ENCODE data around the gene ASB2.

Gene ASB2

GRCh38 chr14:93930296-93930988 is 45.9 kb downstream of the ASB2 start:
- Histone ChIP-seq H3K4me1 (ENCODE audit: control insufficient read depth in 1 of 2, insufficient read depth in 2 of 2, low read length in 2 of 2) (peaks cover 0 to 15% of the 10 kb centered on the region in 2 donors), H3K36me3 (ENCODE audit: control insufficient read depth in 1 of 2, insufficient read depth in 2 of 2, low read length in 2 of 2) (peaks cover 0 to 10% of the 10 kb centered on the region in 2 donors), H3K27ac (ENCODE audit: low read length) (no peak overlapping the region), H3K4me3 (ENCODE audit: low read depth in 1 of 2, low read length in 2 of 2) (no peak overlapping the region), H3K9me3 (ENCODE audit: control insufficient read depth in 1 of 2, low read length in 2 of 2) (no peaks in the 10 kb centered on the region), H3K27me3 (ENCODE audit: low read depth, low read length) (no peaks in the 10 kb centered on the region)

GRCh38 chr14:93929657-93930056 is 46.7 kb downstream of the ASB2 start:
- H3K9me3 ChIP-seq (ENCODE audit: control insufficient read depth in 1 of 2, low read length in 2 of 2): no peaks in the 10 kb centered on the region

GRCh38 chr14:93929048-93929535 is 47.3 kb downstream of the ASB2 start:
- Histone ChIP-seq H3K27ac (ENCODE audit: low read length) (no peak overlapping the region), H3K36me3 (ENCODE audit: control insufficient read depth in 1 of 2, insufficient read depth in 2 of 2, low read length in 2 of 2) (peaks cover 0 to 10% of the 10 kb centered on the region in 2 donors), H3K9me3 (ENCODE audit: control insufficient read depth in 1 of 2, low read length in 2 of 2) (no peaks in the 10 kb centered on the region), H3K4me1 (ENCODE audit: control insufficient read depth in 1 of 2, insufficient read depth in 2 of 2, low read length in 2 of 2) (peaks cover 0 to 1% of the 10 kb centered on the region in 2 donors), H3K4me3 (ENCODE audit: low read depth in 1 of 2, low read length in 2 of 2) (no peak overlapping the region), H3K27me3 (ENCODE audit: low read depth, low read length) (no peaks in the 10 kb centered on the region)

More at GRCh38 chr14:93929657-93930056, 46.7 kb downstream of the ASB2 start:
- Histone ChIP-seq H3K27me3 (ENCODE audit: low read depth, low read length) (no peaks in the 10 kb centered on the region), H3K4me3 (ENCODE audit: low read depth in 1 of 2, low read length in 2 of 2) (no peak overlapping the region), H3K4me1 (ENCODE audit: control insufficient read depth in 1 of 2, insufficient read depth in 2 of 2, low read length in 2 of 2) (peaks cover 0 to 7% of the 10 kb centered on the region in 2 donors), H3K27ac (ENCODE audit: low read length) (no peak overlapping the region), H3K36me3 (ENCODE audit: control insufficient read depth in 1 of 2, insufficient read depth in 2 of 2, low read length in 2 of 2) (peaks cover 0 to 10% of the 10 kb centered on the region in 2 donors)

- Histone ChIP-seq H3K27ac (ENCODE audit: low read length) (no peak overlapping the region), H3K36me3 (ENCODE audit: control insufficient read depth in 1 of 2, insufficient read depth in 2 of 2, low read length in 2 of 2) (peaks cover 0 to 8% of the 10 kb centered on the region in 2 donors), H3K9me3 (ENCODE audit: control insufficient read depth in 1 of 2, low read length in 2 of 2) (no peaks in the 10 kb centered on the region), H3K27me3 (ENCODE audit: low read depth, low read length) (no peaks in the 10 kb centered on the region), H3K4me1 (ENCODE audit: control insufficient read depth in 1 of 2, insufficient read depth in 2 of 2, low read length in 2 of 2) (no peaks in the 10 kb centered on the region), H3K4me3 (ENCODE audit: low read depth in 1 of 2, low read length in 2 of 2) (no peak overlapping the region)
These were observed 48.0 kb downstream of the ASB2 start for GRCh38 chr14:93928184-93929047.

GRCh38 chr14:93927800-93928145 is 48.6 kb downstream of the ASB2 start:
- Histone ChIP-seq H3K4me3 (ENCODE audit: low read depth in 1 of 2, low read length in 2 of 2) (no peak overlapping the region), H3K4me1 (ENCODE audit: control insufficient read depth in 1 of 2, insufficient read depth in 2 of 2, low read length in 2 of 2) (no peaks in the 10 kb centered on the region), H3K27ac (ENCODE audit: low read length) (no peak overlapping the region), H3K36me3 (ENCODE audit: control insufficient read depth in 1 of 2, insufficient read depth in 2 of 2, low read length in 2 of 2) (peaks cover 0 to 6% of the 10 kb centered on the region in 2 donors), H3K9me3 (ENCODE audit: control insufficient read depth in 1 of 2, low read length in 2 of 2) (no peaks in the 10 kb centered on the region), H3K27me3 (ENCODE audit: low read depth, low read length) (no peaks in the 10 kb centered on the region)

GRCh38 chr14:93926873-93927799 is 49.2 kb downstream of the ASB2 start, which contains the start of gene FAM181A:
FAM181A (plus strand) TSS chr14:93927344; CDS start chr14:93928286, 942 bp downstream.
- Histone ChIP-seq H3K9me3 (ENCODE audit: control insufficient read depth in 1 of 2, low read length in 2 of 2) (no peaks in the 10 kb centered on the region), H3K27ac (ENCODE audit: low read length) (no peak within 1 kb of the TSS), H3K4me1 (ENCODE audit: control insufficient read depth in 1 of 2, insufficient read depth in 2 of 2, low read length in 2 of 2) (no peaks in the 10 kb centered on the region), H3K36me3 (ENCODE audit: control insufficient read depth in 1 of 2, insufficient read depth in 2 of 2, low read length in 2 of 2) (peaks cover 0 to 6% of the 10 kb centered on the region in 2 donors), H3K27me3 (ENCODE audit: low read depth, low read length) (no peaks in the 10 kb centered on the region), H3K4me3 (ENCODE audit: low read depth in 1 of 2, low read length in 2 of 2) (no peak within 1 kb of the TSS)

- no peak overlapping the region for H3K27ac ChIP-seq (ENCODE audit: low read length)
- peaks cover 0 to 6% of the 10 kb centered on the region in 2 donors for H3K36me3 ChIP-seq (ENCODE audit: control insufficient read depth in 1 of 2, insufficient read depth in 2 of 2, low read length in 2 of 2)
- no peaks in the 10 kb centered on the region for H3K4me1 ChIP-seq (ENCODE audit: control insufficient read depth in 1 of 2, insufficient read depth in 2 of 2, low read length in 2 of 2)
- H3K4me3 ChIP-seq (ENCODE audit: low read depth in 1 of 2, low read length in 2 of 2): no peak overlapping the region
- no peaks in the 10 kb centered on the region for H3K27me3 ChIP-seq (ENCODE audit: low read depth, low read length)
- no peaks in the 10 kb centered on the region for H3K9me3 ChIP-seq (ENCODE audit: control insufficient read depth in 1 of 2, low read length in 2 of 2)
These were observed 50.0 kb downstream of the ASB2 start for GRCh38 chr14:93926245-93926872.

- H3K27me3 ChIP-seq (ENCODE audit: low read depth, low read length): no peaks in the 10 kb centered on the region
- H3K27ac ChIP-seq (ENCODE audit: low read length): no peak overlapping the region
- H3K4me1 ChIP-seq (ENCODE audit: control insufficient read depth in 1 of 2, insufficient read depth in 2 of 2, low read length in 2 of 2): no peaks in the 10 kb centered on the region
- H3K9me3 ChIP-seq (ENCODE audit: control insufficient read depth in 1 of 2, low read length in 2 of 2): no peaks in the 10 kb centered on the region
- H3K4me3 ChIP-seq (ENCODE audit: low read depth in 1 of 2, low read length in 2 of 2): no peak overlapping the region
- H3K36me3 ChIP-seq (ENCODE audit: control insufficient read depth in 1 of 2, insufficient read depth in 2 of 2, low read length in 2 of 2): no peaks in the 10 kb centered on the region
These were observed 50.9 kb downstream of the ASB2 start for GRCh38 chr14:93925374-93925895.

- Histone ChIP-seq H3K27ac (ENCODE audit: low read length) (no peak overlapping the region), H3K36me3 (ENCODE audit: control insufficient read depth in 1 of 2, insufficient read depth in 2 of 2, low read length in 2 of 2) (no peaks in the 10 kb centered on the region)
These were observed 51.6 kb downstream of the ASB2 start for GRCh38 chr14:93924592-93925355.

GRCh38 chr14:93923626-93924025 is 52.7 kb downstream of the ASB2 start:
- Histone ChIP-seq H3K4me1 (ENCODE audit: control insufficient read depth in 1 of 2, insufficient read depth in 2 of 2, low read length in 2 of 2) (no peaks in the 10 kb centered on the region), H3K9me3 (ENCODE audit: control insufficient read depth in 1 of 2, low read length in 2 of 2) (peaks cover 3 to 5% of the 10 kb centered on the region in 2 donors), H3K27ac (ENCODE audit: low read length) (no peak overlapping the region), H3K4me3 (ENCODE audit: low read depth in 1 of 2, low read length in 2 of 2) (no peak overlapping the region), H3K27me3 (ENCODE audit: low read depth, low read length) (no peaks in the 10 kb centered on the region), H3K36me3 (ENCODE audit: control insufficient read depth in 1 of 2, insufficient read depth in 2 of 2, low read length in 2 of 2) (no peaks in the 10 kb centered on the region)

More at GRCh38 chr14:93924592-93925355, 51.6 kb downstream of the ASB2 start:
- H3K4me3 ChIP-seq (ENCODE audit: low read depth in 1 of 2, low read length in 2 of 2): no peak overlapping the region
- no peaks in the 10 kb centered on the region for H3K27me3 ChIP-seq (ENCODE audit: low read depth, low read length)
- no peaks in the 10 kb centered on the region for H3K4me1 ChIP-seq (ENCODE audit: control insufficient read depth in 1 of 2, insufficient read depth in 2 of 2, low read length in 2 of 2)
- H3K9me3 ChIP-seq (ENCODE audit: control insufficient read depth in 1 of 2, low read length in 2 of 2): no peaks in the 10 kb centered on the region
